Measurements from ENCODE around the gene NTN4.
"Not testable (repeated sequence)": the region's sequence is repeated elsewhere in the genome, so short reads cannot be mapped to it uniquely, and the experiment has no call there.

The NTN4 gene

DNA sequence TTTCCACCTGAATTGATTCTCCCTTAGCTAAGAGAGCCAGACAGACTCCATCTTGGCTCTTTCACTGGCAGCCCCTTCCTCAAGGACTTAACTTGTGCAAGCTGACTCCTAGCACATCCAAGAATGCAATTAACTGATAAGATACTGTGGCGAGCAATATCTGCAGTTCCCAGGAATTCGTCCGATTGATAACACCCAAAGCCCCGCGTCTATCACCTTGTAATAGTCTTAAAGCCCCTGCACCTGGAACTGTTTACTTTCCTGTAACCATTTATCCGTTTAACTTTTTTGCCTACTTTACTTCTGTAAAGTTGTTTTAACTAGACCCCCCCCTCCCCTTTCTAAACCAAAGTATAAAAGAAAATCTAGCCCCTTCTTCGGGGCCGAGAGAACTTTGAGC, 44.5 kb downstream of the NTN4 start:
- not testable (repeated sequence) for DNase-seq

GRCh38 chr12:95742586-95742985, 48.0 kb downstream of the NTN4 start:
- no peak for DNase-seq

GRCh38 chr12:95741635-95742034, 48.9 kb downstream of the NTN4 start:
- DNase-seq = no peak

DNA sequence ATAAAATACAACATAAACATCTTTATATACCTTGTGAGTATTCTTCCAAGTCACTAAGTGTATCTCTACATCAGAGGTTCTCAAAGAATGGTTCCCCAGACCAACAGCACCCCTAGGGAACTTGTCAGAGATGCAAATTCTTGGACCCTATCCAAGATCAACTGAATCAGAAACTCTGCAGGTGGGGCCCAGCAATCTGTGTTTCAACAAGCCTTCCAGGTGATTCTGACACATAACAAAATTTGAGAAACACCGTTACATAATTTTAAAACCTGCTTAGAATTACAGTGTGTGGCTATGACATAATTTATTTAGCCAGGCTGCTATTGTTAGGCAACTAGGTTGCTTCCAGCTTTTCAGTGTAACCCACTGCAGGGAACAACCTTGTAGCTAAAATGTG, 49.8 kb downstream of the NTN4 start:
- no peak for DNase-seq

GRCh38 chr12:95739561-95740313, 50.8 kb downstream of the NTN4 start:
- DNase-seq = no peak

DNA sequence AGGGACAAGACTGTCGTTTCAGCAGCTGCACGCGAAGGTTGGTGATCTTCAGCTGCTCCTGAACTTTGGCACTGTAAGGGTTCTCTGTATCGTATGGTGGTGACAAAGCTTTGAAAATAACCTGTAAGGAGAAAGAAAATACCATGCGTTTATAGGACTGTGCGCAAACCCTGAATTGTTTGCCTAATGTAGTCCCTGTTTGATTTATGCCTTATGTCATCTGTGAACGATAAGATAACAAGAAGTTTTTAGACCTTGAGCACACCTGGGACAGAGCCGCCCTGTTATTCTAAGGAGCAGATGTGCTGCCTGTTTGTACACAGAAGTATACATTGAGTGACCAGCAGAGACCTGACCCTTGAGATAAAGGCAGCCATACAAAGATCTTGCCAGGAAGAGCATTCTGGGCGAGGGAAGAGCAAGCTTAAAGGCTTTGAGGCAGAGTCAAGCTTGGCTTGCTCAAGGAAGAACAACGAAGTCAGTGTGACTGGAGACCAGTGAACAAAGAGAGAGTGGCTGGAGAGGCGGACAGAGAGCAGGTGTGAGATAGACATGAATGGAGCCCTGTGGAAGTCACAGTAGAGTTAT, 52.4 kb downstream of the NTN4 start:
- DNase-seq = no peak

DNA sequence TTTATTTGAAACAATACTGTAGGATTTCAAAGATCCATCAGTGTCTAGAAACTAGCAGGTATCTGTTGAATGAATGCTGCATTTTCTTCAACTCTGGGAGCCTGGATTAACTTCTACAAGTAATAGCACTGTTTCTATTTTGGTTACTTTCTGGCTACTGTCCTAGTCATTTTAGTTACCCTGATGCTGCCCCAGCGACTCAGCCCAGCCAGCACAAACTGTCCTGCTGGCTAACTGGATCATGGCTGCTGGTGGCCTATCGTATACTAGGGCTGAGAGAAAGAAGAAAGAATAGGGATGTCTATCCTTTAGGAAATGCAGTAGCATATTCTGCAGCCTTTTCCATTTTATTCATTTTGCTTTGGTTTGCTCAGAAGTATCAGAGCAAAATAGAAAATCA, 53.9 kb downstream of the NTN4 start:
- no peak for DNase-seq

GRCh38 chr12:95735728-95736127, 54.8 kb downstream of the NTN4 start:
- DNase-seq = not testable (repeated sequence)

GRCh38 chr12:95733141-95733825, 57.3 kb downstream of the NTN4 start:
- no peak for DNase-seq

GRCh38 chr12:95731519-95731958, 59.0 kb downstream of the NTN4 start:
- no peak for DNase-seq

DNA sequence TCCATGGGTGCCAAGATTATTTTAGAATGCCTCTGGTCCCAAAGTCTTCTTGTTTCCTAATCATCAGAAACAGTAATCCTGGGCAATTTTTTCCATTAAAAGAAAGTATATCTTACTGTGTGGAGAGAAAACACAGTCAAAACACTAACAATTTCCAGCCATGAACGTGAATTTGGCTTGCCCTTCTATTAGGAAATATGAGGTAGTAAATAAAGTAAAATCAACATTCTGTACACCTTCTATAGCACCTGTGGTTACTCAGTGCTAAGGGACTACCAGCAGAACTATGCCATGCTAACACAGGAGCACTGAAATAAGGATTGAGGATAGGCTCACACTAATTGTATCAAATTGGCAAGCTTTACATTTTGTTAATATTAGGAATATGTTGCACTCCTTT, 60.1 kb downstream of the NTN4 start:
- DNase-seq = no peak

GRCh38 chr12:95726903-95727302, 63.7 kb downstream of the NTN4 start:
- no peak for DNase-seq

GRCh38 chr12:95724767-95725166, 65.8 kb downstream of the NTN4 start:
- DNase-seq = no peak

DNA sequence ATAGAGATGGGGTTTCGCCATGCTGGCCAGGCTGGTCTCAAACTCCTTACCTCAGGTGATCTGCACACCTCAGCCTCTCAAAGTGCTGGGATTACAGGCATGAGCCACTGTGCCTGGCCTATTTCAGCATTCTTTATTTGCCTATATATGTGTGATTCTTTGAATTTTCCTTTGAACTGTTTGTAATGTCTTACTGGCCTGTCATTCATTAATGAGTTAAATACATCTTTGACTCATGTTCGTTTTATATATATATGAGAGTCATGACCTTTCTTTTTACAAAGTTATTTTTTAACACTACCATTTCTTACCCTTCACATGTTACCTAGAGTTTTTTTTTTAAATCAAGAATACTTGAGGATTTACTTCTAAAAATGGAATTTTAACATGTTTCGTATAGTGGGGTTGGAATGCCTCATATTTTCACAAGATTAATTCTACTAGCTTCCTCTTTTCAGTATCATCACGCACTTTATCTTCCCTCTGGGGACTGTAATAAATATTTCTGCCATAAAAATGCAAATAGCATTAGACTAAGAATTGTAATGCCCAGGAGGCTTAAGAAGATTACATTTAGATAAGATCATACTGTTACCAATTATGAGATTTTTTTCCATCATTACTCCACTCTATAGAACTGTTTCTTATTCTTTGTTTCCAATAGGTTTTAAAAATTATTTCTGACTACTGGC, 66.7 kb downstream of the NTN4 start:
- no peak for DNase-seq

- no peak for DNase-seq
Observed at GRCh38 chr12:95721320-95721719, 69.2 kb downstream of the NTN4 start.

- DNase-seq = no peak
Observed at GRCh38 chr12:95720146-95720545, 70.4 kb downstream of the NTN4 start.

GRCh38 chr12:95718772-95719171, 71.8 kb downstream of the NTN4 start:
- no peak for DNase-seq

GRCh38 chr12:95718006-95718431, 72.5 kb downstream of the NTN4 start:
- no peak for DNase-seq

DNA sequence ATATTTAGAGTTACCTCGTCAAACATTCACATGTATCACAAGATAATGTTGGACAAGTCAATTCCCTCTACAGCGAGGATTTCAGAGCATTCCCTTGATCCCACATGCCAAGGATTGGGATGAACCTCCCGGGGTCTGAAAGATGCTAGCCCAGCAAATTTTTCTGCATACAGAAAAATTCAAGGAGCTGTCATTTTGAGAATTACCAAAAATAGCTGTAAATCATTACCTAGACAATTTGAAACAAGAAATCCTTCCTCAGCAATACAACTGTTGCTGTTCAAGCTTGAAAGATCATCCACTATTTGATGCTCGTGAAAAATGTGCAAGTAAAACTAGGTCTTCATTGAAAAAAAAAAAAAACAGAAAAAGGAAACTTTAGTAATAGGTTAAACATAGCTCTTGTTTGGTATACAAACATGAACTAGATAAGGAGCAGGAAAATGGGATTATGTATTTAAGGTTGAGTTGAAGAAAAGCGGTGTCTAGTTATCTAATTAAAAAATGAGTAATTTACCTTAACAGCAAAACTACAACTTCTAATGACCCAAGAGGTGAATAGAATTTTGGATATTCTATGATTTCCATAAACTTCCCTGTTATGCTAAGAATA, 73.1 kb downstream of the NTN4 start:
- no peak for DNase-seq

DNA sequence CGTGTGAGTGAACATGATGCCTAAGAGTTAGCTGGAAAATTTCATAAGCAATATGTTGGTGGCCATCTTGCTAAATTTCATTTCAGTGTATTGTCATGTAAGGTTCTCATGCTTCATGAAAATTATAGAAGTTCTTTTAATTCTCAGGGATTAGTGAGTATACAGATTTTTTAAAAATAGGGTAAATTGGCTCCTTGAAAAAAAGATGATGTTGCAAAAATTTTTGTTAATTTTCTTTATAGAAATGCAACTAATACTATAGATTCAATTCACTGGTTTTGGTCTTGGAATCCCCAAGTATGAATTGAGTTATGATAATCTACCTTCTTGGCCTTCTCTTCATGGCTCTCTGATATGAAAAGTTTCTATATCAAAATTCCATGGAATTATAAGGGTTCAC, 75.4 kb downstream of the NTN4 start:
- DNase-seq = no peak

- no peak for DNase-seq
Observed at GRCh38 chr12:95712269-95712668, 78.3 kb downstream of the NTN4 start.

GRCh38 chr12:95710386-95710785, 80.2 kb downstream of the NTN4 start:
- DNase-seq = no peak

- DNase-seq = no peak
Observed at GRCh38 chr12:95709152-95709551, 81.4 kb downstream of the NTN4 start.

Measured in CD4-positive, alpha-beta T cell treated with Interleukin-4 for 4 hours (primary cell).